ENCODE measurements around the gene LYPD6B.

The LYPD6B gene

GRCh38 chr2:149044500-149044899 is 6.0 kb downstream of the LYPD6B start:
- DNase-seq: no peak

- DNase-seq: no peak
Measured at GRCh38 chr2:149047118-149047517, 8.6 kb downstream of the LYPD6B start.

GRCh38 chr2:149049142-149049541 is 10.6 kb downstream of the LYPD6B start:
- no peak for DNase-seq

GRCh38 chr2:149050188-149050587 is 11.7 kb downstream of the LYPD6B start:
- DNase-seq: no peak

- DNase-seq: no peak
Measured at GRCh38 chr2:149055751-149056150, 17.3 kb downstream of the LYPD6B start.

- no peak for DNase-seq
Measured at GRCh38 chr2:149056541-149057255, 18.2 kb downstream of the LYPD6B start.

GRCh38 chr2:149057401-149057800 is 18.9 kb downstream of the LYPD6B start:
- no peak for DNase-seq

- no peak for DNase-seq
Measured at GRCh38 chr2:149058936-149059335, 20.4 kb downstream of the LYPD6B start.

GRCh38 chr2:149059822-149060221 is 21.3 kb downstream of the LYPD6B start:
- no peak for DNase-seq

- DNase-seq: no peak
Measured at GRCh38 chr2:149061133-149061745, 22.7 kb downstream of the LYPD6B start.

- no peak for DNase-seq
Measured at GRCh38 chr2:149062531-149062930, 24.0 kb downstream of the LYPD6B start.

GRCh38 chr2:149063177-149063576 is 24.7 kb downstream of the LYPD6B start:
- DNase-seq: no peak

- DNase-seq: no peak
Measured at GRCh38 chr2:149064365-149064841, 25.9 kb downstream of the LYPD6B start.

GRCh38 chr2:149064856-149065630 is 26.5 kb downstream of the LYPD6B start:
- DNase-seq: no peak

GRCh38 chr2:149068225-149068995 is 29.9 kb downstream of the LYPD6B start:
- no peak for DNase-seq

- peak in 1 of 2 experiments; percentile 25 for DNase-seq
Measured at GRCh38 chr2:149068996-149069888, 30.7 kb downstream of the LYPD6B start.

- no peak for DNase-seq
Measured at GRCh38 chr2:149070681-149071320, 32.3 kb downstream of the LYPD6B start.

GRCh38 chr2:149075105-149075504 is 36.6 kb downstream of the LYPD6B start:
- DNase-seq: no peak

GRCh38 chr2:149075853-149076252 is 37.4 kb downstream of the LYPD6B start:
- DNase-seq: no peak

GRCh38 chr2:149076863-149077412 is 38.4 kb downstream of the LYPD6B start:
- DNase-seq: no peak

- no peak for DNase-seq
Measured at GRCh38 chr2:149077861-149078260, 39.4 kb downstream of the LYPD6B start.

Data from activated T-cell treated with anti-CD3 and anti-CD28 coated beads, Interleukin-2, amount 50 U/mL, for 48 hours (primary cell).